Activated CD8-positive, alpha-beta memory T cell treated with anti-CD3 and anti-CD28 coated beads, Interleukin-2, amount 50 U/mL, for 24 hours (primary cell): ENCODE data around the gene PRKCZ.

Experiments
- DNase-seq: peaks from one replicate; pipeline ENCODE4 v3.0.0-alpha.2; 2020; ENCODE audit errors: extremely low read depth

Gene PRKCZ

DNA sequence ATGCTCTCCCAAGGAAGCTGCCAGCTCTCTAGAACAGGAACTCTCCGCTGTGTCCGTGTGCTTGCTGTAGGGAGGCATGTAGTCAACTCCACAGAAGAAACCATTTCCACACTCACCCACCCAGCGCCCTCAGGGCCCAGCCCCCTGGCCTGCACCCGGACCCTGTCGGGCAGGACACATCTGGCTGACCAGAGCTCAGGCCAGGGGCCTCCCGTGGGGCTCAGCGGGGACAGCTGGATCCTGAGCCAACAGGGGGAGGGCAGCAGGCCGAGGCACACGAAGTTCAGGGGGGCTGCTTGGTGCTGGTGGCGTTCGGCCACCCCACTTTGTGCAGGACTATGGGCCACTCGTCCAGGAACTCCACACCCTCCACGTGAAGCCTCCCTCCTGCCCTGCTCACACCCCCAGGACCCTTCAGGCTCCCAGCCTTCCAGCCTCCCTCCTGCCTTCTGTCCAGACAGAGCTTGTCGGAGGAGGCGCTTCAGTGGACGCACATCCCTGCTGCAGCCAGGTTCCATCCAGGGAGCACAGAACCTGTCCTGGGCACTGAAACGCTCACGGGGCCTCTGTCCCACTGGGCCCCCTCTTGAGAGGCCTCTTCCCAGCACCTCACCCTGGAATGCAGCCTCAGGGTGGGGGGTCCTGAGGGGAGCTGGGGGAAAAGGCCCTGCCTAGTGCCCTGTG, 159.3 kb downstream of the PRKCZ start:
- no peak for DNase-seq

GRCh38 chr1:2210084-2210653, 160.0 kb downstream of the PRKCZ start:
- no peak for DNase-seq

DNA sequence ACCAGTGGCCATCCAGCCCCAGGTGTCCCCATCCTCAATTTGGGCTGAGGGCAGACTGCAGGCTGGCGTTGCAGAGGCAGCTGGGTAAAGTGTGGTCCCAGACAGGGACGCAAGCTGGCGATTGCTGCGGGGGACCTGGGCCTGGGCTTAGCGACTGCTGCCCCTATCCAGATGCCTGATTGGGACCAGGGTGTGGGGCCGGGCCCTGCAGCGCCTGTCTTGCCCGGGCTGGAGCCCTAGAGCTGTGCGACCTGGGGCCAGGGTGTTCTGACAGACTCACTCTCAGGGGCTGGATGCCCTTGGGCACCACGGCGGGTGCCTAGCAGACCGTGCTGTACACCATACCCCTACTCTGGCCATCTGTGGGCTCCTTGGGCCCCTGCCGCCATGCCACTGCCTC, 160.6 kb downstream of the PRKCZ start:
- no peak for DNase-seq

GRCh38 chr1:2212274-2212531, 162.0 kb downstream of the PRKCZ start:
- DNase-seq = no peak

- no peak for DNase-seq
Observed at GRCh38 chr1:2212532-2213491, 162.6 kb downstream of the PRKCZ start.

GRCh38 chr1:2213576-2214505, 163.6 kb downstream of the PRKCZ start:
- no peak for DNase-seq

GRCh38 chr1:2214541-2215241, 164.5 kb downstream of the PRKCZ start:
- no peak for DNase-seq

DNA sequence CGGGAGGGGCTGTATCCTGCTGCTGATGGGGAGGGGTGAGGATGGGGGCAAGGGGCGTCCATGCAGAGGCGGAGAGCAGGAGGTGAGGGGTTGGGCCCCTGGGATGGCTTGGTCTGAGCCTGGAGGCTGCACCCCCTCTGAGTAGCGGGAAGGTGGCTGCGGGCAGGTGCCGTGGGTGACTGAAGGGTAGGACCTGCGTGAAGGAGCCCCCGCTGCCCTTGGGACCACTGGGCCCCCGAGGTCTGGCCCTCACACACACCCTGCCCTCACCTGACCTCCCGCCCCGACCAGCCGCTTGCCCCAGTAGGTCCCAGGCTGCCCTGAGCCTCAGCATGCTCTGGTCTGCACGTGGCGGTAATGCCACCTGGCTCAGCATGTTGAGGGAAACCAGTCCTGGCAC, 165.1 kb downstream of the PRKCZ start:
- no peak for DNase-seq

DNA sequence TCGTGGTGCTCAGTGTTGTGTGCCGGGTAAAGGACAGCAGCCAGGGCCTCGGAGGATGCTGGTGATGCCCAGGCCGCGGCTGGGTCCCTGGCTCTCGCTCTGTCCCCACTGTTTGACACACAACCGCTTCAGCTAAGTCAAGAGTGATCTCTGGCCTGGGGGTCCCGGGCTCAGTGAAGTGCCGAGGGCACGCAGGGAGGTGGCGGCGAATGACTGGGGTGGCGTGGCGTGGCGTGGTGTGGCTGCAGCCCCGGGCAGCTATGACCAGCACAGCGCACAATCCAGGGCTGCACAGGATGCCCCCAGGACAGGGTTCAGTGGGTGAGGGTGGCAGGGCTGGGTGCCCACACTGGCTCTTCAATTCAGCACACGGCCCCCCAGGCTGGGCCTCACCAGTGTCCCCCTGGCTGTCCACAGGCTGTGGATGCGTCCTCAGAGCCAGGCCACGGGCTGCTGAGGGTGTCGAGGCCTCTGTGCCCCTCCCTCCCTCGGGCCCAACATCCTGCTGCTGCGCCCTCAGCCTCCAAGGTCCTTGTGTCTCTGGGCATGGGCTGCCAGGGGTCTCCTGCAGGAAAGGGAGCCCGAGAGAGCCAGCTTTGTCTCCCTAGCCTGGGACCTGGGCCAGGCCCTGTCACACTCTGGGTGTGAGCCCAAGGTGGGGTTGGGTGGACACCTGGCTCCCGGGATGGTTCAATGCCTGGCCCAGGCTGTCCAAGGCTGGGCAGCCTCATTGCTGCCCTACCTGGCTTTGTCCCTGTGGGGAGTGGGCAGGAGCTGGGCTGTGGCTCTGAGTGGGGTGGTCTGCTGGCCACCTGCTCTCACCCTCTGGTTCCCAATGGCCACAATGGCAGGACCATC, 165.9 kb downstream of the PRKCZ start:
- DNase-seq = no peak

- DNase-seq = no peak
Observed at GRCh38 chr1:2216767-2217058, 166.5 kb downstream of the PRKCZ start.

- no peak for DNase-seq
Observed at GRCh38 chr1:2221271-2221670, 171.1 kb downstream of the PRKCZ start.

- DNase-seq = no peak
Observed at GRCh38 chr1:2224170-2224584, 174.0 kb downstream of the PRKCZ start.

- DNase-seq = no peak
Observed at GRCh38 chr1:2224631-2225428, 174.6 kb downstream of the PRKCZ start.

GRCh38 chr1:2226525-2227345, 176.5 kb downstream of the PRKCZ start:
- DNase-seq = no peak

DNA sequence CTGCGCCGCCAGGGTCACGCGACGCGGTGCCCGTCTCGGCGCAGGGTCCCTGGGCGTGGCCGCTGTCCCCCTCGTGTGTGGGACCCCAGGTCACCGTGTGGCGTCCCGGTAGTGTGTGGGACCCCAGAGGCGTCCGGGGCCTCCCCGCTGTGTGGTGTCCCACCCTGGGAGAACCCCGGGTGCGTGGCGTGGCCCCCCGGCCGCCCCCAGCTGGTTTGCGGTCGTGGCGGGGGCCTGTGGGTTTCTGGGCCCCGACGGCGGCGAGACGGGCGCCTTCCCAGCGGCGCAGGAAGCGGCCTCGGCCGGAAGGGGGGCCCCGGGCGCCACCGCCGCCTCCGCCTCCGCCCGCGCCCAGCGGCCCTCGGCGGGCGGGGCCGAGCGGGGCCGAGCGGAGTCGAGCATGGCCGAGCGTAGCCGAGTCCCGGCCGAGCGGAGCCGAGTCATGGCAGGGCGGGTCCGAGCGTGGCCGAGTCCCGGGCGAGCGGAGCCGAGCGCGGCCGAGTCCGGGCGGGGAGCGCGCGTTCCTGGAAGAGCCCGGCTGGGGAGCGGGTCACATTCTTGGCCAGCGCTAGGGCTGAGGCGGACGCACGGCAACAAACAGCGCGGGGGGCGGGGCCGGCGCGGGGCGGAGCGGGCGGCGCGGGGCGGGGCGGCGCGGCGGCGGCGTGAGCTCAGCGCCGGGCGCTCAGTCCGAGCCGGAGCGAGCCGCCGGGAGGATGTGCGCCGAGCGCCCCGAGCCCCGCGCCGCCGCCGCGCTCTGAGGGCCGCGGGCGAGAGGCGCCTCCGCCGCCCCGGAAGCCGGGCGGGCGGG, 177.3 kb downstream of the PRKCZ start:
- DNase-seq = peak; percentile 79

DNA sequence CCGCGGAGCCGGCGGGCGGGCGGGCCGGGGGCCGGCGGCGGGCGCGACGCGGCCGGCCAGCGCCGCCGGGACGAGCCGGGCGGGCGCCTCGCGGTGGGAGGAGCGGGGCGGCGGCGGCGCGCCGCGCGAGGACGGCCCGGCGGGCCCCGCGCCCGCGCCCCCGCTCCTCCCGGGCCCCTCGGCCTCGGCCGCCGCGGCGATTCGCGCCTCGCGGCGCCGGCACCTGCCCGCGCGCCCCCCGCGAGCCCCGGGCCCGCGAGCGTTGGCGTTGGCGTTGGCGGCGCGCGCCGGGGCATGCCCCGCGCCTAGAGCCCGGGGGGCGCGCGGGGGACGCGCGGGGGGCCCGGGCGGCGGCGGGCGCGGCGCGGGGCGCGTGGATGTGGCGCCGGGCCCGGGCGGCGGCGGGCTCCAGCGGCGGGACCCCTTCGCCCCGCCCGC, 178.0 kb downstream of the PRKCZ start, which contains the start of gene SKI:
Gene SKI, plus strand, starts transcription at position 163 of the 438 bp plus-strand sequence. CDS start 448 bp downstream, outside the sequence.
- no peak for DNase-seq

GRCh38 chr1:2228694-2229036, 178.5 kb downstream of the PRKCZ start:
- DNase-seq = no peak
